Neural cell (in vitro differentiated cells): ENCODE results near the gene MPPED1. TPM values are rescaled to one million over a fixed set of nuclear protein-coding genes. Genes with fewer than 3 reads are reported as not detected.

Experiments used
- H2AFZ ChIP-seq: fragments of 200-600, 300-800 bp; sonication (generic), shearing (Covaris generic); 2 replicates; pipeline ENCODE4 v1.6.0; 2014; ENCODE audit warnings: low read depth, mild to moderate bottlenecking, antibody characterized with exemption, low read length, moderate library complexity
- H3F3A ChIP-seq: fragments of 200-600 bp; shearing (Covaris generic); 2 replicates; pipeline ENCODE4 v1.6.1; 2016; ENCODE audit warnings: mild to moderate bottlenecking, moderate library complexity, mixed read lengths, antibody characterized with exemption, low read length; ENCODE audit not compliant: insufficient read depth, poor library complexity, severe bottlenecking
- H3K27ac ChIP-seq: fragments of 200-600, 300-800 bp; sonication (generic), shearing (Covaris generic); 2 replicates; pipeline ENCODE4 v1.5.1; 2014; ENCODE audit warnings: mild to moderate bottlenecking, low read length, moderate library complexity
- H3K27me3 ChIP-seq: fragments of 300-800, 200-600 bp; sonication (generic), shearing (Covaris generic); 2 replicates; pipeline ENCODE4 v1.6.0; 2014; ENCODE audit warnings: mild to moderate bottlenecking, low read depth, low read length, moderate library complexity; ENCODE audit not compliant: insufficient read depth
- H3K36me3 ChIP-seq: fragments of 300-800, 200-600 bp; sonication (generic), shearing (Covaris generic); 2 replicates; pipeline ENCODE4 v1.5.1; 2014; ENCODE audit warnings: mild to moderate bottlenecking, antibody characterized with exemption, low read length, moderate library complexity; ENCODE audit not compliant: insufficient read depth
- H3K4me2 ChIP-seq: fragments of 300-800, 200-600 bp; sonication (generic), shearing (Covaris generic); 2 replicates; pipeline ENCODE4 v1.6.0; 2014; ENCODE audit warnings: mild to moderate bottlenecking, low read length
- H3K4me3 ChIP-seq: fragments of 300-800, 200-600 bp; sonication (generic), shearing (Covaris generic); 2 replicates; pipeline ENCODE4 v1.5.1; 2014; ENCODE audit warnings: mild to moderate bottlenecking, low read length, moderate library complexity
- H3K79me2 ChIP-seq: fragments of 200-600 bp; shearing (Covaris generic); replicated peaks from 2 replicates; pipeline ENCODE4 v1.6.0; 2014; ENCODE audit warnings: mild to moderate bottlenecking, low read length, moderate library complexity; ENCODE audit not compliant: insufficient read depth
- H3K9ac ChIP-seq: fragments of 300-800, 200-600 bp; sonication (generic), shearing (Covaris generic); 2 replicates; pipeline ENCODE4 v1.6.1; 2016; ENCODE audit warnings: mild to moderate bottlenecking, low read length, mixed read lengths
- H3K9me2 ChIP-seq: fragments of 200-600 bp; shearing (Covaris generic); 2 replicates; pipeline ENCODE4 v1.6.1; 2016; ENCODE audit warnings: mild to moderate bottlenecking, low read length, mixed read lengths; ENCODE audit not compliant: insufficient read depth
- H3K9me3 ChIP-seq: fragments of 200-600, 300-800 bp; sonication (generic), shearing (Covaris generic); 2 replicates; pipeline ENCODE4 v1.6.1; 2016; ENCODE audit warnings: mild to moderate bottlenecking, mixed run types, low read length, moderate library complexity, mixed read lengths
- H4K20me1 ChIP-seq: fragments of 200-600 bp; shearing (Covaris generic); 2 replicates; pipeline ENCODE4 v1.6.1; 2016; ENCODE audit warnings: mild to moderate bottlenecking, mixed run types; ENCODE audit not compliant: insufficient read depth
- CTCF ChIP-seq: fragments of 450-650 bp; IDR thresholded peaks from 2 replicates; pipeline ENCODE4 v1.5.1; 2014; ENCODE audit warnings: antibody characterized with exemption, mild to moderate bottlenecking, moderate library complexity; ENCODE audit not compliant: poor library complexity, severe bottlenecking
- EP300 ChIP-seq: fragments of 450-650 bp; conservative IDR thresholded peaks from 2 replicates; pipeline ENCODE4 v1.6.1; 2014; ENCODE audit warnings: antibody characterized with exemption, mild to moderate bottlenecking, moderate library complexity; ENCODE audit not compliant: poor library complexity, severe bottlenecking
- EZH2 ChIP-seq: fragments of 200-600, 300-800 bp; shearing (Covaris generic), sonication (generic); IDR thresholded peaks from 2 replicates; pipeline ENCODE4 v1.6.1; 2014; ENCODE audit warnings: antibody characterized with exemption, low read length, borderline replicate concordance, mild to moderate bottlenecking; ENCODE audit not compliant: insufficient read depth, poor library complexity, severe bottlenecking
- MXI1 ChIP-seq: fragments of 450-650 bp; conservative IDR thresholded peaks from 2 replicates; pipeline ENCODE4 v1.6.1; 2014; ENCODE audit warnings: antibody characterized with exemption, mild to moderate bottlenecking; ENCODE audit not compliant: poor library complexity, severe bottlenecking
- POLR2AphosphoS5 ChIP-seq: IDR thresholded peaks from 2 replicates; pipeline ENCODE4 v1.6.1; 2012
- RAD21 ChIP-seq: fragments of 450-650 bp; conservative IDR thresholded peaks from 2 replicates; pipeline ENCODE4 v1.6.1; 2014; ENCODE audit warnings: antibody characterized with exemption, mild to moderate bottlenecking, moderate library complexity
- REST ChIP-seq: IDR thresholded peaks from 2 replicates; pipeline ENCODE4 v1.6.1; 2012; ENCODE audit warnings: borderline replicate concordance
- SMC3 ChIP-seq: fragments of 450-650 bp; conservative IDR thresholded peaks from 2 replicates; pipeline ENCODE4 v1.6.1; 2014; ENCODE audit warnings: antibody characterized with exemption, mild to moderate bottlenecking, moderate library complexity; ENCODE audit not compliant: poor library complexity
- TAF1 ChIP-seq: IDR thresholded peaks from 2 replicates; pipeline ENCODE4 v1.6.1; 2012; ENCODE audit warnings: low read depth
- polyA plus RNA-seq: library from polyadenylated mRNA; depleted of rRNA; stranded (reverse); fragments of >200 nt; gene quantifications from 2 replicates; pipeline ENCODE4 v1.2.3, GENCODE V29; 2014

MPPED1 gene
- polyA plus RNA-seq, 1 donor from 2014 or later, result 33.4 TPM

- Histone ChIP-seq H3K9me2 (no peaks in the 10 kb centered on the region), H3F3A (no peaks in the 10 kb centered on the region), H3K9me3 (no peaks in the 10 kb centered on the region), H3K27me3 (no peaks in the 10 kb centered on the region), H4K20me1 (no peaks in the 10 kb centered on the region), H3K4me2 (no peak overlapping the region), H3K9ac (no peak overlapping the region), H3K79me2 (no peaks in the 10 kb centered on the region), H3K27ac (no peak overlapping the region), H3K4me3 (no peak overlapping the region), H3K36me3 (no peaks in the 10 kb centered on the region), H2AFZ (no peak overlapping the region)
- TF ChIP-seq EP300 (no peak), TAF1 (no peak), SMC3 (no peak), MXI1 (no peak), RAD21 (no peak), CTCF (no peak), EZH2 (no peak), POLR2AphosphoS5 (no peak), REST (no peak)
Observed at GRCh38 chr22:43516996-43517635, 105.3 kb downstream of the MPPED1 start.

- no peaks in the 10 kb centered on the region for H3K9me3 ChIP-seq
- no peaks in the 10 kb centered on the region for H3F3A ChIP-seq
- H3K4me2 ChIP-seq, result no peak overlapping the region
- H3K27me3 ChIP-seq, result no peaks in the 10 kb centered on the region
- no peaks in the 10 kb centered on the region for H4K20me1 ChIP-seq
- no peak for TF ChIP-seq TAF1
- no peak for TF ChIP-seq POLR2AphosphoS5
- no peak for TF ChIP-seq CTCF
- TF ChIP-seq RAD21, result no peak
- no peak for TF ChIP-seq REST
- TF ChIP-seq EP300, result no peak
- no peak for TF ChIP-seq EZH2
- TF ChIP-seq MXI1, result no peak
- no peak for TF ChIP-seq SMC3
- no peaks in the 10 kb centered on the region for H3K9me2 ChIP-seq
- H3K4me3 ChIP-seq, result no peak overlapping the region
- H3K36me3 ChIP-seq, result no peaks in the 10 kb centered on the region
- no peaks in the 10 kb centered on the region for H3K79me2 ChIP-seq
- H2AFZ ChIP-seq, result no peak overlapping the region
- no peak overlapping the region for H3K27ac ChIP-seq
- no peak overlapping the region for H3K9ac ChIP-seq
Observed at GRCh38 chr22:43520632-43521039, 108.8 kb downstream of the MPPED1 start.
